ENCODE results near the gene IPPK. TPM values are rescaled to one million over a fixed set of nuclear protein-coding genes. Genes with fewer than 3 reads are reported as not detected.
A peak's percentile ranks its signal among the peaks of the same experiment; 100 is the strongest.

The IPPK gene
- total RNA-seq, 1 donor, result 10.4 TPM

- DNase-seq (ENCODE audit: low read depth), result no peak
- TF ChIP-seq CTCF (IDR thresholded peaks at IDR 0.05; ENCODE audit: insufficient read depth, low read depth, low read length), result no peak
- no peak overlapping the region for H3K4me3 ChIP-seq (ENCODE audit: low read depth, low read length)
These were observed 15.2 kb downstream of the IPPK start for GRCh38 chr9:92654481-92655301.

GRCh38 chr9:92652461-92652860 is 17.5 kb downstream of the IPPK start:
- TF ChIP-seq CTCF (IDR thresholded peaks at IDR 0.05; ENCODE audit: insufficient read depth, low read depth, low read length), result no peak
- no peak for DNase-seq (ENCODE audit: low read depth)
- no peak overlapping the region for H3K4me3 ChIP-seq (ENCODE audit: low read depth, low read length)

- H3K4me3 ChIP-seq (ENCODE audit: low read depth, low read length), result no peak overlapping the region
- DNase-seq (ENCODE audit: low read depth), result peak; percentile 96
- no peak for TF ChIP-seq CTCF (IDR thresholded peaks at IDR 0.05; ENCODE audit: insufficient read depth, low read depth, low read length)
These were observed 18.9 kb downstream of the IPPK start for GRCh38 chr9:92650839-92651621.

GRCh38 chr9:92650296-92650695 is 19.6 kb downstream of the IPPK start:
- DNase-seq (ENCODE audit: low read depth), result no peak
- H3K4me3 ChIP-seq (ENCODE audit: low read depth, low read length), result no peak overlapping the region
- no peak for TF ChIP-seq CTCF (IDR thresholded peaks at IDR 0.05; ENCODE audit: insufficient read depth, low read depth, low read length)

GRCh38 chr9:92649007-92649406 is 20.9 kb downstream of the IPPK start:
- no peak for DNase-seq (ENCODE audit: low read depth)
- H3K4me3 ChIP-seq (ENCODE audit: low read depth, low read length), result no peak overlapping the region
- TF ChIP-seq CTCF (IDR thresholded peaks at IDR 0.05; ENCODE audit: insufficient read depth, low read depth, low read length), result no peak

GRCh38 chr9:92648474-92648971 is 21.4 kb downstream of the IPPK start:
- H3K4me3 ChIP-seq (ENCODE audit: low read depth, low read length), result no peak overlapping the region
- TF ChIP-seq CTCF (IDR thresholded peaks at IDR 0.05; ENCODE audit: insufficient read depth, low read depth, low read length), result no peak
- DNase-seq (ENCODE audit: low read depth), result no peak
